PC-9 (cell line): ENCODE measurements around the gene PTF1A.

Source experiments
- CTCF ChIP-seq: fragments of 200-600 bp; sonication (generic); conservative IDR thresholded peaks from 2 replicates; pipeline ENCODE4 v1.6.1; 2017; ENCODE audit warnings: mixed run types, antibody characterized with exemption, mild to moderate bottlenecking, moderate library complexity
- EZH2 ChIP-seq: fragments of 200-600 bp; sonication (generic); IDR thresholded peaks from 2 replicates; pipeline ENCODE4 v1.8.0; 2017; ENCODE audit warnings: antibody characterized with exemption, low read depth

GRCh38 chr10:23200997-23201652 is 9.0 kb downstream of the PTF1A start:
- TF ChIP-seq CTCF (no peak), EZH2 (no peak)
